ENCODE results near the gene TPRA1.

GRCh38 chr3:127618891-127619290 is 28.4 kb upstream of the TPRA1 start:
- TF ChIP-seq POLR2AphosphoS5 (IDR thresholded peaks at IDR 0.05; ENCODE audit: insufficient read depth in 1 of 2, low read depth in 1 of 2) (no peak), POLR2A (IDR thresholded peaks at IDR 0.05) (no peak)
- TF ChIP-seq, protein P1, sequence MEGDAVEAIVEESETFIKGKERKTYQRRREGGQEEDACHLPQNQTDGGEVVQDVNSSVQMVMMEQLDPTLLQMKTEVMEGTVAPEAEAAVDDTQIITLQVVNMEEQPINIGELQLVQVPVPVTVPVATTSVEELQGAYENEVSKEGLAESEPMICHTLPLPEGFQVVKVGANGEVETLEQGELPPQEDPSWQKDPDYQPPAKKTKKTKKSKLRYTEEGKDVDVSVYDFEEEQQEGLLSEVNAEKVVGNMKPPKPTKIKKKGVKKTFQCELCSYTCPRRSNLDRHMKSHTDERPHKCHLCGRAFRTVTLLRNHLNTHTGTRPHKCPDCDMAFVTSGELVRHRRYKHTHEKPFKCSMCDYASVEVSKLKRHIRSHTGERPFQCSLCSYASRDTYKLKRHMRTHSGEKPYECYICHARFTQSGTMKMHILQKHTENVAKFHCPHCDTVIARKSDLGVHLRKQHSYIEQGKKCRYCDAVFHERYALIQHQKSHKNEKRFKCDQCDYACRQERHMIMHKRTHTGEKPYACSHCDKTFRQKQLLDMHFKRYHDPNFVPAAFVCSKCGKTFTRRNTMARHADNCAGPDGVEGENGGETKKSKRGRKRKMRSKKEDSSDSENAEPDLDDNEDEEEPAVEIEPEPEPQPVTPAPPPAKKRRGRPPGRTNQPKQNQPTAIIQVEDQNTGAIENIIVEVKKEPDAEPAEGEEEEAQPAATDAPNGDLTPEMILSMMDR (IDR thresholded peaks at IDR 0.05): no peak
